Ishikawa (cell line): Measurements from ENCODE around the gene PREX1.

Experiments
- CEBPB ChIP-seq: IDR thresholded peaks from 2 replicates; pipeline ENCODE4 v1.6.1; 2012
- FOXM1 ChIP-seq: IDR thresholded peaks from 2 replicates; pipeline ENCODE4 v1.6.1; 2012; ENCODE audit warnings: low read depth, borderline replicate concordance
- RAD21 ChIP-seq: IDR thresholded peaks from 2 replicates; pipeline ENCODE4 v1.6.1; 2012; ENCODE audit warnings: low read depth
- YY1 ChIP-seq: IDR thresholded peaks from 2 replicates; pipeline ENCODE4 v1.6.1; 2012; ENCODE audit warnings: low read depth

- TF ChIP-seq RAD21 (no peak), YY1 (no peak), CEBPB (no peak), FOXM1 (no peak)
Measured at GRCh38 chr20:48822178-48822577, 5.6 kb downstream of the PREX1 start.
